Fibroblast of villous mesenchyme (primary cell): ENCODE data around the gene PIR. TPM values are rescaled to one million over a fixed set of nuclear protein-coding genes. Genes with fewer than 3 reads are reported as not detected.
A peak's percentile ranks its signal among the peaks of the same experiment; 100 is the strongest.

Source experiments
- DNase-seq: peaks from one replicate; pipeline ENCODE4 v3.0.0-alpha.2; 2010; ENCODE audit warnings: low read depth
- H3K4me3 ChIP-seq: 2 replicates; pipeline ENCODE4 v1.5.1; 2011; ENCODE audit warnings: low read depth, mild to moderate bottlenecking, low read length
- CTCF ChIP-seq: IDR thresholded peaks from 2 replicates; pipeline ENCODE4 v1.5.1; 2012; ENCODE audit warnings: low read depth, mild to moderate bottlenecking, low read length; ENCODE audit not compliant: insufficient read depth
- total RNA-seq: library from RNA; depleted of rRNA; stranded (reverse); fragments of >200 nt; gene quantifications from 2 replicates; pipeline ENCODE4 v1.2.3, GENCODE V29; 2012

PIR gene
- total RNA-seq, 1 donor = 17.7 TPM

GRCh38 chrX:15496824-15497223 is 3.7 kb upstream of the PIR start:
- no peak for DNase-seq
- H3K4me3 ChIP-seq = no peak overlapping the region
- TF ChIP-seq CTCF = no peak

- no peak for TF ChIP-seq CTCF
- DNase-seq = no peak
- no peak overlapping the region for H3K4me3 ChIP-seq
These were observed 2.7 kb upstream of the PIR start for GRCh38 chrX:15495801-15496200.

GRCh38 chrX:15492469-15492868 is 664 bp downstream of the PIR start:
- TF ChIP-seq CTCF = no peak
- H3K4me3 ChIP-seq = peak overlapping the region; percentile 67
- no peak for DNase-seq

- no peak for TF ChIP-seq CTCF
- no peak overlapping the region for H3K4me3 ChIP-seq
- DNase-seq = no peak
These were observed 9.2 kb downstream of the PIR start for GRCh38 chrX:15483891-15484290.

GRCh38 chrX:15475486-15475885 is 17.6 kb downstream of the PIR start:
- TF ChIP-seq CTCF = no peak
- DNase-seq = no peak
- H3K4me3 ChIP-seq = no peak overlapping the region

GRCh38 chrX:15475021-15475420 is 18.1 kb downstream of the PIR start:
- no peak for DNase-seq
- no peak for TF ChIP-seq CTCF
- no peak overlapping the region for H3K4me3 ChIP-seq

- no peak for DNase-seq
- no peak for TF ChIP-seq CTCF
- H3K4me3 ChIP-seq = no peak overlapping the region
These were observed 19.1 kb downstream of the PIR start for GRCh38 chrX:15474028-15474427.
